GM12873 (cell line): ENCODE results near the gene RMRP.

Experiments used
- TF ChIP-seq, protein P1 (sequence below): IDR thresholded peaks from 2 replicates; pipeline ENCODE4 v1.5.1; 2012; ENCODE audit warnings: low read depth, mild to moderate bottlenecking, moderate library complexity, low read length, control low read depth; ENCODE audit not compliant: insufficient read depth; ENCODE audit errors: missing control alignments

Gene RMRP

GRCh38 chr9:35615981-35616680 lies 41.7 kb downstream of the RMRP start:
- TF ChIP-seq, protein P1, sequence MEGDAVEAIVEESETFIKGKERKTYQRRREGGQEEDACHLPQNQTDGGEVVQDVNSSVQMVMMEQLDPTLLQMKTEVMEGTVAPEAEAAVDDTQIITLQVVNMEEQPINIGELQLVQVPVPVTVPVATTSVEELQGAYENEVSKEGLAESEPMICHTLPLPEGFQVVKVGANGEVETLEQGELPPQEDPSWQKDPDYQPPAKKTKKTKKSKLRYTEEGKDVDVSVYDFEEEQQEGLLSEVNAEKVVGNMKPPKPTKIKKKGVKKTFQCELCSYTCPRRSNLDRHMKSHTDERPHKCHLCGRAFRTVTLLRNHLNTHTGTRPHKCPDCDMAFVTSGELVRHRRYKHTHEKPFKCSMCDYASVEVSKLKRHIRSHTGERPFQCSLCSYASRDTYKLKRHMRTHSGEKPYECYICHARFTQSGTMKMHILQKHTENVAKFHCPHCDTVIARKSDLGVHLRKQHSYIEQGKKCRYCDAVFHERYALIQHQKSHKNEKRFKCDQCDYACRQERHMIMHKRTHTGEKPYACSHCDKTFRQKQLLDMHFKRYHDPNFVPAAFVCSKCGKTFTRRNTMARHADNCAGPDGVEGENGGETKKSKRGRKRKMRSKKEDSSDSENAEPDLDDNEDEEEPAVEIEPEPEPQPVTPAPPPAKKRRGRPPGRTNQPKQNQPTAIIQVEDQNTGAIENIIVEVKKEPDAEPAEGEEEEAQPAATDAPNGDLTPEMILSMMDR = no peak

GRCh38 chr9:35612843-35613242 lies 45.0 kb downstream of the RMRP start:
- TF ChIP-seq, protein P1 = no peak

GRCh38 chr9:35611230-35611797 lies 46.5 kb downstream of the RMRP start:
- TF ChIP-seq, protein P1 = peak; percentile 88

- TF ChIP-seq, protein P1 = no peak
Observed at GRCh38 chr9:35609820-35610163, 48.0 kb downstream of the RMRP start.

GRCh38 chr9:35609001-35609819 lies 48.6 kb downstream of the RMRP start:
- TF ChIP-seq, protein P1 = no peak

- TF ChIP-seq, protein P1 = no peak
Observed at GRCh38 chr9:35608221-35608620, 49.6 kb downstream of the RMRP start.
